ENCODE measurements around the gene MTA2. TPM values are rescaled to one million over a fixed set of nuclear protein-coding genes. Genes with fewer than 3 reads are reported as not detected.

MTA2 gene
- total and polyA plus RNA-seq, 2 of the 8 experiments (the other 6 are each of a cell fraction or from before 2014, with no cell fraction given), result 25.7 to 114 TPM

GRCh38 chr11:62604460-62605120 lies 2.9 kb upstream of the MTA2 start:
- H3K79me2 ChIP-seq (ENCODE audit: control insufficient read depth in 1 of 2, insufficient read depth in 2 of 2, low read length in 2 of 2), result peaks cover 0 to 13% of the 10 kb centered on the region in 2 experiments; a peak in 2 of 4 replicates
- TF ChIP-seq CBX8 (IDR thresholded peaks at IDR 0.05; ENCODE audit: borderline replicate concordance, low read depth, low read length) (no peak), NANOG (IDR thresholded peaks at IDR 0.05; ENCODE audit: insufficient read depth, low read depth, low read length, poor library complexity, severe bottlenecking) (no peak), FOSL1 (IDR thresholded peaks at IDR 0.05; ENCODE audit: insufficient read depth, low read depth, low read length) (no peak), ASH2L (IDR thresholded peaks at IDR 0.05; ENCODE audit: low read length) (peak; percentile 19)
- no peak overlapping the region for H3K4me3 ChIP-seq (ENCODE audit: extremely low read depth in 1 of 4, insufficient read depth in 2 of 4, low read depth in 3 of 4, low read length in 4 of 4)
- H3K4me1 ChIP-seq (replicated peaks in 1 of 4; ENCODE audit: control insufficient read depth in 3 of 4, insufficient read depth in 4 of 4, low read length in 3 of 4), result peaks cover 8 to 34% (median 17%) of the 10 kb centered on the region in 4 experiments
- 82% methylated on average over 13 of the region's 13 CpGs; no CpG with 5 or more reads in 1 of the 2 experiments for WGBS, 2 experiments (ENCODE audit: extremely low coverage in 1 of 2, insufficient coverage in 1 of 2, insufficient read length in 1 of 2, insufficient replicate concordance in 2 of 2, low coverage in 1 of 2, low lambda C conversion rate in 2 of 2, missing lambda C conversion rate in 1 of 2)
- no peak overlapping the region for H3K23ac ChIP-seq (ENCODE audit: insufficient read length)
- no peak overlapping the region for H2AK5ac ChIP-seq (ENCODE audit: low read depth, low read length)
- no peak overlapping the region for H3K18ac ChIP-seq (ENCODE audit: extremely low read depth, low read length)
- H3K4me2 ChIP-seq (ENCODE audit: insufficient read depth in 1 of 2, low read depth in 2 of 2, low read length in 2 of 2), result no peak overlapping the region; a peak in 2 of 4 replicates
- no peak overlapping the region for H4K8ac ChIP-seq (ENCODE audit: extremely low read depth, insufficient read depth, low read length)
- H3K56ac ChIP-seq (replicated peaks; ENCODE audit: insufficient read length, low read depth, low read length), result no peak overlapping the region
- H2AFZ ChIP-seq (ENCODE audit: low read length), result no peak overlapping the region
- H2BK5ac ChIP-seq (ENCODE audit: low read depth, low read length), result no peak overlapping the region
- no peak overlapping the region for H4K5ac ChIP-seq (ENCODE audit: insufficient read length, low read depth, low read length)
- H3K27me3 ChIP-seq (replicated peaks in 1 of 4; ENCODE audit: control insufficient read depth in 3 of 4, extremely low read depth in 1 of 4, insufficient read depth in 3 of 4, low read length in 3 of 4), result peaks cover 0 to 13% (median 11%) of the 10 kb centered on the region in 4 experiments; a peak in 6 of 7 replicates
- H2BK120ac ChIP-seq (replicated peaks; ENCODE audit: low read depth, low read length), result no peak overlapping the region
- H2BK20ac ChIP-seq (ENCODE audit: low read length), result no peak overlapping the region
- no peaks in the 10 kb centered on the region for H3K9me3 ChIP-seq (ENCODE audit: insufficient read depth in 2 of 2, low read depth in 1 of 2, low read length in 1 of 2)
- peaks cover 17% of the 10 kb centered on the region; the same call in 1 of the 2 replicates for H3K23me2 ChIP-seq (ENCODE audit: low read depth, low read length)
- H3K9ac ChIP-seq (replicated peaks in 1 of 4; ENCODE audit: extremely low read depth in 1 of 4, low read depth in 3 of 4, low read length in 3 of 4), result no peak overlapping the region
- H3K14ac ChIP-seq (ENCODE audit: insufficient read length), result no peak overlapping the region
- no peaks in the 10 kb centered on the region; a peak in 3 of 8 replicates for H3K36me3 ChIP-seq (ENCODE audit: control insufficient read depth in 2 of 4, insufficient read depth in 4 of 4, low read length in 3 of 4)
- peaks cover 0 to 6% of the 10 kb centered on the region in 2 experiments for H4K20me1 ChIP-seq (replicated peaks in 1 of 2; ENCODE audit: control insufficient read depth in 1 of 2, insufficient read depth in 2 of 2, low read length in 2 of 2)
- H2BK15ac ChIP-seq (ENCODE audit: low read length), result no peak overlapping the region
- FAIRE-seq (no peak), DNase-seq (ENCODE audit: low read depth in 1 of 2, low spot score in 2 of 2) (no peak)
- H3K27ac ChIP-seq (ENCODE audit: low read depth, low read length), result no peak overlapping the region
- no peak overlapping the region for H2BK12ac ChIP-seq (ENCODE audit: low read depth, low read length)
- no peak overlapping the region for H4K91ac ChIP-seq (replicated peaks; ENCODE audit: insufficient read length, low read length)
- CTCF ChIA-PET (ENCODE audit: partially characterized antibody), result interaction anchor here (1.2 to 10.2 kb wide), 3 partner anchors 9 to 44 kb away, joined by 3 to 97 read pairs (median 7); partner anchors contain the start of genes ROM1 and TUT1
- H3K79me1 ChIP-seq (ENCODE audit: low read depth, low read length), result no peaks in the 10 kb centered on the region; the same call in 1 of the 2 replicates
- H3K4ac ChIP-seq (replicated peaks; ENCODE audit: insufficient read length, low read depth, low read length), result no peak overlapping the region
- POLR2A ChIA-PET (ENCODE audit: partially characterized antibody), result interaction anchor here (1.0 to 15.8 kb wide), 7 partner anchors 9 to 101 kb away, joined by 4 to 235 read pairs (median 16); partner anchors contain the start of genes B3GAT3, C11orf98, CSKMT and EEF1G

All from H1 (cell line).